SK-N-SH (cell line): ENCODE data around the gene GAB2.

ENCODE experiments used
- EP300 ChIP-seq, 2 experiments: IDR thresholded peaks; 2 replicates each; pipeline versions ENCODE4 v1.4.0 to v1.6.1; 2012; ENCODE audit warnings: borderline replicate concordance in 1 of 2, low read depth in 1 of 2, low read length in 1 of 2
- FOXM1 ChIP-seq: IDR thresholded peaks from 2 replicates; pipeline ENCODE4 v1.4.0; 2012; ENCODE audit warnings: low read depth, mild to moderate bottlenecking
- MXI1 ChIP-seq: IDR thresholded peaks from 2 replicates; pipeline ENCODE4 v1.6.1; 2012; ENCODE audit warnings: mild to moderate bottlenecking, low read depth, low read length, improper control_type of control experiment
- NRF1 ChIP-seq: IDR thresholded peaks from 2 replicates; pipeline ENCODE4 v1.6.1; 2012; ENCODE audit warnings: low read depth, mild to moderate bottlenecking, low read length
- RAD21 ChIP-seq: IDR thresholded peaks from 2 replicates; pipeline ENCODE4 v1.6.1; 2012; ENCODE audit warnings: mild to moderate bottlenecking, low read length
- SIN3A ChIP-seq: IDR thresholded peaks from 2 replicates; pipeline ENCODE4 v1.6.1; 2012; ENCODE audit warnings: low read depth, mild to moderate bottlenecking, low read length, moderate library complexity, borderline replicate concordance

DNA sequence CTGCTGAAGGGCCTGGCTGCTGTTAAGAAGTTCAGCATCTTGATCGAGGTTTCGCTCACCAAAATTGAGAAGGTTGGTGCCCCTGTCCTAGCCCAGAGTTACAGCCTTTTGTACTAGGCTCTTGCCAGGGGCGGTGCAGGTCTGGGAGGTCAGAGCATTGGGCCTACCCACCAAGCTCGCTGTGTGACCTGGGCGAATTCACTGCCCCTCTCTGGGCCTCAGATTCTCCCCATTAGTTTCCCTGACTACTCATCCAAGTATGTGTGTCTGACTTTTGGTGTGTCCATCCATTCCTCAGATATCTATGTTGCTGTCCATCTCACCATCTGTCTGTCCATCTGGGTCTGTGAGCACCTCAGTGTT is 218.0 kb downstream of the GAB2 start:
- TF ChIP-seq MXI1 (no peak), EP300 (IDR thresholded peaks at IDR 0.05; ENCODE audit: borderline replicate concordance in 1 of 2, low read depth in 1 of 2, low read length in 1 of 2) (no peak), RAD21 (no peak), NRF1 (no peak), SIN3A (no peak), FOXM1 (no peak)
